Measurements from ENCODE around the gene SERINC3.

GRCh38 chr20:44523746-44524145 is 1.9 kb upstream of the SERINC3 start:
- TF ChIP-seq CTCF (IDR thresholded peaks at IDR 0.05) (no peak), EZH2 (IDR thresholded peaks at IDR 0.05; ENCODE audit: borderline replicate concordance, insufficient read depth, low read depth, low read length, poor library complexity, severe bottlenecking) (no peak)

Measured in B cell (primary cell).